Adrenal gland (tissue), 5 donors: ENCODE results near the gene IFT20.

ENCODE experiments used
- CTCF ChIP-seq, 6 experiments: fragments of 450-650 bp in 4 of 6; fragments of 200-600 bp in 2 of 6; sonication (generic) in 1 of 6; IDR thresholded peaks; 1 replicate in 5 of 6; 2 replicates in 1 of 6; pipeline versions ENCODE4 v1.5.1 to v1.8.0; 2016 to 2021; ENCODE audit warnings: antibody characterized with exemption in 6 of 6, mild to moderate bottlenecking in 2 of 6, moderate library complexity in 1 of 6
- POLR2A ChIP-seq, 2 donors: fragments of 450-650 bp; IDR thresholded peaks; one replicate each; pipeline ENCODE4 v1.6.1; 2017; ENCODE audit warnings: antibody characterized with exemption in 2 of 2, mild to moderate bottlenecking in 2 of 2, moderate library complexity in 1 of 2
- donor health status: DM: no; HTN: no; CAD: no.

GRCh38 chr17:28367641-28368305 lies 32.5 kb upstream of the IFT20 start:
- no peak for TF ChIP-seq CTCF (IDR thresholded peaks at IDR 0.05)
- no peak for TF ChIP-seq POLR2A (IDR thresholded peaks at IDR 0.05)
